Fibroblast of lung (primary cell): ENCODE measurements around the gene EEF2. TPM values are rescaled to one million over a fixed set of nuclear protein-coding genes. Genes with fewer than 3 reads are reported as not detected.

Experiments
- DNase-seq, 2 donors: peaks; one replicate each; pipeline versions ENCODE4 v3.0.0 to v3.0.0-alpha.2; 2010; ENCODE audit warnings: low read depth in 2 of 2
- H2AFZ ChIP-seq: 2 replicates; pipeline ENCODE4 v1.5.1; 2012; ENCODE audit warnings: low read length, control low read depth, inconsistent platforms
- H3K27ac ChIP-seq: 2 replicates; pipeline ENCODE4 v1.5.1; 2011; ENCODE audit warnings: low read length, control low read depth; ENCODE audit not compliant: insufficient read depth
- H3K27me3 ChIP-seq: 2 replicates; pipeline ENCODE4 v1.5.1; 2011; ENCODE audit warnings: mild to moderate bottlenecking, low read length; ENCODE audit not compliant: control insufficient read depth, insufficient read depth
- H3K36me3 ChIP-seq: 2 replicates; pipeline ENCODE4 v1.5.1; 2011; ENCODE audit warnings: low read length; ENCODE audit not compliant: control insufficient read depth, insufficient read depth
- H3K4me1 ChIP-seq: 2 replicates; pipeline ENCODE4 v1.5.1; 2011; ENCODE audit warnings: low read length; ENCODE audit not compliant: control insufficient read depth, insufficient read depth; ENCODE audit errors: extremely low read depth
- H3K4me2 ChIP-seq: 2 replicates; pipeline ENCODE4 v1.5.1; 2011; ENCODE audit warnings: low read length, control low read depth; ENCODE audit not compliant: insufficient read depth; ENCODE audit errors: extremely low read depth
- H3K4me3 ChIP-seq, 4 experiments: fragments of 200-600 bp in 1 of 4; sonication (generic) in 1 of 4; replicated peaks in 1 of 4; 2 replicates each; pipeline ENCODE4 v1.5.1; 2011 to 2016; ENCODE audit warnings: low read length in 4 of 4, low read depth in 3 of 4, mild to moderate bottlenecking in 3 of 4, control low read depth in 2 of 4, inconsistent platforms in 1 of 4, mixed read lengths in 1 of 4; ENCODE audit not compliant: insufficient read depth in 1 of 4; ENCODE audit errors: control extremely low read depth in 1 of 4
- H3K79me2 ChIP-seq: 2 replicates; pipeline ENCODE4 v1.5.1; 2012; ENCODE audit warnings: mild to moderate bottlenecking, low read length, inconsistent platforms; ENCODE audit not compliant: control insufficient read depth, insufficient read depth
- H3K9ac ChIP-seq: 2 replicates; pipeline ENCODE4 v1.5.1; 2011; ENCODE audit warnings: mild to moderate bottlenecking, low read length, control low read depth; ENCODE audit not compliant: insufficient read depth
- H3K9me3 ChIP-seq: 2 replicates; pipeline ENCODE4 v1.5.1; 2012; ENCODE audit warnings: low read depth, low read length; ENCODE audit not compliant: control insufficient read depth, insufficient read depth
- H4K20me1 ChIP-seq: 2 replicates; pipeline ENCODE4 v1.5.1; 2011; ENCODE audit warnings: low read length; ENCODE audit not compliant: control insufficient read depth, insufficient read depth; ENCODE audit errors: extremely low read depth
- EZH2 ChIP-seq: IDR thresholded peaks from 2 replicates; pipeline ENCODE4 v1.5.1; 2012; ENCODE audit warnings: low read length, control low read depth, mild to moderate bottlenecking; ENCODE audit errors: missing control alignments
- polyA plus RNA-seq, 2 donors: library from polyadenylated mRNA; depleted of rRNA in 1 of 2; stranded (reverse) in 1 of 2; unstranded in 1 of 2; fragments of >200 nt; gene quantifications; 2 replicates each; pipeline ENCODE4 v1.2.1, GENCODE V29; 2011 to 2012; ENCODE audit warnings: missing spikeins in 1 of 2
- total RNA-seq: library from RNA; depleted of rRNA; stranded (reverse); fragments of >200 nt; gene quantifications from 2 replicates; pipeline ENCODE4 v1.2.1, GENCODE V29; 2014
- TF ChIP-seq, protein P1 (sequence below), 2 donors: IDR thresholded peaks in 1 of 2; conservative IDR thresholded peaks in 1 of 2; 1 replicate in 1 of 2; 2 replicates in 1 of 2; pipeline ENCODE4 v1.5.1; 2011 to 2012; ENCODE audit warnings: low read length in 2 of 2, control low read depth in 1 of 2, inconsistent platforms in 1 of 2, low read depth in 1 of 2, mild to moderate bottlenecking in 1 of 2

Gene EEF2
- total and polyA plus RNA-seq, 2 donors (not counting 1 experiment from before 2014, with no cell fraction given) = 976 to 2,646 TPM

DNA sequence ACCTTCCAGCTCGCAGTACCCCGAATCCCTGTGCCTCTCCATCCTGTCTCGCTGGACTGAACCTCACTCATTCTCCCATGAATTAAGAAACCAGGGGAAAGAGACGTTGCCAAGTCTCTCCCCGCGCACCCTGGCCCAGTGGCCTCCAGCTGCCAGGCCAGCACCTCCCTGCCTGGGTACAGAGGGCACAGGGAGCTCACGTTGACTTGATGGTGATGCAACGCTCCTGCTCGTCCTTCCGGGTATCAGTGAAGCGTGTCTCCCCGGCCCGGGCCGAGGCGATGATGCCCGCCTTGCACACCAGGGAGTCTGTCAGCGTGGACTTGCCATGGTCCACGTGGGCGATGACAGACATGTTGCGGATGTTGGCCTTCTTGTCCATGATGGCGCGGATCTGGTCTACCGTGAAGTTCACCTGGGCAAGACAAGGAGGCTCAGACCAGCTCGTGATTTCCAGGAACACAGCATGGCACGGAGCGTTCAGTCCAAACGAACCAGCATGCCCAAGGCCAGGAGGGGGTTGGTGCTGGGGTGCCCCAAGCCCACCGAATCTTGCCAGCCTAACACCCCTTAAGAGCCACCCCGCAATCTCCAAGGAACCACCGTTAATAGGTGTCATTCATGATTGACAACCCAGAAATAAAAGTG lies 1.2 kb downstream of the EEF2 start:
- H3K4me3 ChIP-seq = peak overlapping the region; percentile 82 to 99 (median 94)
- H3K4me2 ChIP-seq = peak overlapping the region; percentile 44
- H4K20me1 ChIP-seq = peaks cover 9% of the 10 kb centered on the region
- peak overlapping the region; percentile 94 for H3K27ac ChIP-seq
- peak overlapping the region; percentile 94 for H3K9ac ChIP-seq
- no peaks in the 10 kb centered on the region for H3K27me3 ChIP-seq
- peak; percentile 36 to 60 for DNase-seq
- peaks cover 22% of the 10 kb centered on the region for H3K4me1 ChIP-seq
- peaks cover 52% of the 10 kb centered on the region for H3K36me3 ChIP-seq
- no peak overlapping the region for H2AFZ ChIP-seq
- no peaks in the 10 kb centered on the region for H3K9me3 ChIP-seq
- H3K79me2 ChIP-seq = peaks cover 62% of the 10 kb centered on the region
- TF ChIP-seq, protein P1, sequence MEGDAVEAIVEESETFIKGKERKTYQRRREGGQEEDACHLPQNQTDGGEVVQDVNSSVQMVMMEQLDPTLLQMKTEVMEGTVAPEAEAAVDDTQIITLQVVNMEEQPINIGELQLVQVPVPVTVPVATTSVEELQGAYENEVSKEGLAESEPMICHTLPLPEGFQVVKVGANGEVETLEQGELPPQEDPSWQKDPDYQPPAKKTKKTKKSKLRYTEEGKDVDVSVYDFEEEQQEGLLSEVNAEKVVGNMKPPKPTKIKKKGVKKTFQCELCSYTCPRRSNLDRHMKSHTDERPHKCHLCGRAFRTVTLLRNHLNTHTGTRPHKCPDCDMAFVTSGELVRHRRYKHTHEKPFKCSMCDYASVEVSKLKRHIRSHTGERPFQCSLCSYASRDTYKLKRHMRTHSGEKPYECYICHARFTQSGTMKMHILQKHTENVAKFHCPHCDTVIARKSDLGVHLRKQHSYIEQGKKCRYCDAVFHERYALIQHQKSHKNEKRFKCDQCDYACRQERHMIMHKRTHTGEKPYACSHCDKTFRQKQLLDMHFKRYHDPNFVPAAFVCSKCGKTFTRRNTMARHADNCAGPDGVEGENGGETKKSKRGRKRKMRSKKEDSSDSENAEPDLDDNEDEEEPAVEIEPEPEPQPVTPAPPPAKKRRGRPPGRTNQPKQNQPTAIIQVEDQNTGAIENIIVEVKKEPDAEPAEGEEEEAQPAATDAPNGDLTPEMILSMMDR (conservative IDR thresholded peaks at IDR 0.05 in 1 of 2, IDR thresholded peaks at IDR 0.05 in 1 of 2; ENCODE audit: low read depth in 1 of 2, low read length in 2 of 2) = no peak
- TF ChIP-seq EZH2 = no peak

DNA sequence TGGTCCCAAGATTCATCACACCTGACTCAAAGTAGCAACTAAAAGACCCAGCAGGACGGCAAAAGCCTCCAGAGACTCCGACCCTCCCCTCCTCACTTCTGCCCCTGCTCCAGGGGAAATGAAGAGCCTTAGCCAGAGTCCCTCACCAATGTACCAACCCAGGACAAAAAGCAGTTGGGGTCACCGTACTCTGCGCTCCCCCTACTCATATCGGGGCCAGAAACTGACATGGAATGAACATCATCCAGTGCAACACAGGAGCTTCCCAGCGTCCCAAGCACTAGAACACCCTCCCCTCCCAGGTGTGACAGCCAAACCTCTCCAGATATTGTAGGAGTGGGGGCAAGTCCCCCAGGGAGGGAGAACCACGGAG lies 1.7 kb downstream of the EEF2 start:
- Histone ChIP-seq H3K4me1 (peaks cover 22% of the 10 kb centered on the region), H3K27ac (peak overlapping the region; percentile 94), H3K9ac (peak overlapping the region; percentile 94), H3K4me2 (peak overlapping the region; percentile 44), H3K27me3 (no peaks in the 10 kb centered on the region), H2AFZ (no peak overlapping the region), H3K36me3 (peaks cover 54% of the 10 kb centered on the region), H3K9me3 (no peaks in the 10 kb centered on the region), H4K20me1 (peaks cover 9% of the 10 kb centered on the region), H3K4me3 (peak overlapping the region; percentile 82 to 99 (median 94)), H3K79me2 (peaks cover 66% of the 10 kb centered on the region)
- TF ChIP-seq, protein P1 (conservative IDR thresholded peaks at IDR 0.05 in 1 of 2, IDR thresholded peaks at IDR 0.05 in 1 of 2; ENCODE audit: low read depth in 1 of 2, low read length in 2 of 2) = no peak
- no peak for TF ChIP-seq EZH2
- DNase-seq = no peak

DNA sequence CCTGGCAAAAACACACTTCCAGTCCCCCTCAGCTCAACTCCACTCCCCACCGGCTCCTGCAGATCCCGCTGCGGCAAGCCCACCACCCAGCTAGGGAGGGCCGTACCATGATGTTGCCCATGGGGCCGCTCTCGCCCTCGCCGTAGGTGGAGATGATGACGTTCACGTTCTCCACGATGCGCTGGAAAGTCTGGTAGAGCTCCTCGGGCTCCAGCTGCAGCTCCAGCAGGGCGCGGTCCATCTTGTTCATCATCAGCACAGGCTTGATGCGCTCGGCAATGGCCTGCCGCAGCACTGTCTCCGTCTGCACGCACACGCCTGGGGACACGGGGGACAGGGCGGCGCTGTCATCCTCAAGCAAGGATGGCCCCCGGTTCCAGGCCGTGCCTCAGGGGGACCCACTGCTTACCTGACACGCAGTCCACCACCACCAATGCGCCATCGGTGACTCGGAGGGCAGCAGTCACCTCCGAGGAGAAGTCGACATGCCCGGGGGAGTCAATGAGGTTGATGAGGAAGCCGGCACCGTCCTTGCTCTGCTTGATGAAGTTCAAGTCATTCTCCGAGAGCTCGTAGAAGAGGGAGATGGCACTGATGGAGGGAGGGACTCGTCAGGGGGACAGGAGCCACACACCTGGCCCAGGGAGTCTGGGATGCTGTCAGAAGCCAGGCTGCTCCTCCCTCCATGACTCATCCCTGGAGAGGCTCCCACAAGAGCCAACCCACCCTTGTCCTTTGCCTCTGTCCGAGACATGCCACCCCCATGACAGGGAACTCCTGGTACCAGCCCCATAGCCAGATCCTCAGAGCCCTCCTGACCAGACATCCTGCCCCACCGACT lies 2.3 kb downstream of the EEF2 start:
- TF ChIP-seq EZH2 = no peak
- TF ChIP-seq, protein P1 (conservative IDR thresholded peaks at IDR 0.05 in 1 of 2, IDR thresholded peaks at IDR 0.05 in 1 of 2; ENCODE audit: low read depth in 1 of 2, low read length in 2 of 2) = no peak
- peaks cover 57% of the 10 kb centered on the region for H3K36me3 ChIP-seq
- DNase-seq = peak; percentile 55 to 71
- no peak overlapping the region for H2AFZ ChIP-seq
- peaks cover 22% of the 10 kb centered on the region for H3K4me1 ChIP-seq
- peak overlapping the region; percentile 82 to 99 (median 94) for H3K4me3 ChIP-seq
- H3K4me2 ChIP-seq = peak overlapping the region; percentile 44
- no peak overlapping the region for H3K9ac ChIP-seq
- H3K27ac ChIP-seq = peak overlapping the region; percentile 94
- peaks cover 9% of the 10 kb centered on the region for H4K20me1 ChIP-seq
- peaks cover 70% of the 10 kb centered on the region for H3K79me2 ChIP-seq
- H3K27me3 ChIP-seq = no peaks in the 10 kb centered on the region
- no peaks in the 10 kb centered on the region for H3K9me3 ChIP-seq
